Progenitor cell of endocrine pancreas (in vitro differentiated cells): Measurements from ENCODE around the gene LRRTM3. TPM values are rescaled to one million over a fixed set of nuclear protein-coding genes. Genes with fewer than 3 reads are reported as not detected.

Experiments used
- DNase-seq: peaks from one replicate; pipeline ENCODE4 v3.0.0; 2021; ENCODE audit warnings: low spot score; ENCODE audit not compliant: unreplicated experiment
- H3K27ac Mint-ChIP-seq: 2 replicates; pipeline ENCODE4 v1.8.0; 2021; ENCODE audit warnings: mild to moderate bottlenecking, moderate library complexity, mixed read lengths
- H3K27me3 Mint-ChIP-seq: 2 replicates; pipeline ENCODE4 v1.8.0; 2021; ENCODE audit warnings: mixed read lengths
- H3K36me3 Mint-ChIP-seq: 2 replicates; pipeline ENCODE4 v1.8.0; 2022; ENCODE audit warnings: mixed read lengths; ENCODE audit not compliant: insufficient read depth
- H3K4me1 Mint-ChIP-seq: 2 replicates; pipeline ENCODE4 v1.8.0; 2021; ENCODE audit warnings: low read depth, mixed read lengths
- H3K4me3 Mint-ChIP-seq: 2 replicates; pipeline ENCODE4 v1.8.0; 2021; ENCODE audit warnings: low read depth, mild to moderate bottlenecking, moderate library complexity, mixed read lengths
- H3K9me3 Mint-ChIP-seq: 2 replicates; pipeline ENCODE4 v1.8.0; 2021; ENCODE audit warnings: low read depth, mixed read lengths
- CTCF ChIP-seq: fragments of 200-600 bp; sonication (generic); IDR thresholded peaks from one replicate; pipeline ENCODE4 v1.5.0; 2021; ENCODE audit warnings: antibody characterized with exemption, mild to moderate bottlenecking; ENCODE audit not compliant: unreplicated experiment
- total RNA-seq: library from RNA; stranded (reverse); gene quantifications from 2 replicates; pipeline ENCODE4 v1.2.1, GENCODE V29; 2021

The LRRTM3 gene
- total RNA-seq, 1 donor from 2014 or later, result not detected

- Mint-ChIP-seq H3K9me3 (no peaks in the 10 kb centered on the region), H3K36me3 (no peaks in the 10 kb centered on the region), H3K4me1 (peaks cover 13% of the 10 kb centered on the region), H3K4me3 (no peak overlapping the region), H3K27ac (no peak overlapping the region), H3K27me3 (no peaks in the 10 kb centered on the region)
- no peak for TF ChIP-seq CTCF
- no peak for DNase-seq
These were observed 186.9 kb downstream of the LRRTM3 start for GRCh38 chr10:67112765-67113164.

- Mint-ChIP-seq H3K27ac (no peak overlapping the region), H3K36me3 (no peaks in the 10 kb centered on the region), H3K4me3 (no peak overlapping the region), H3K4me1 (peaks cover 22% of the 10 kb centered on the region), H3K27me3 (no peaks in the 10 kb centered on the region), H3K9me3 (no peaks in the 10 kb centered on the region)
- no peak for TF ChIP-seq CTCF
- DNase-seq, result no peak
These were observed 189.1 kb downstream of the LRRTM3 start for GRCh38 chr10:67114945-67115344.

GRCh38 chr10:67115972-67116371 is 190.1 kb downstream of the LRRTM3 start:
- H3K27ac Mint-ChIP-seq, result no peak overlapping the region
- no peaks in the 10 kb centered on the region for H3K27me3 Mint-ChIP-seq
- TF ChIP-seq CTCF, result no peak
- no peak for DNase-seq
- H3K9me3 Mint-ChIP-seq, result no peaks in the 10 kb centered on the region
- no peak overlapping the region for H3K4me3 Mint-ChIP-seq
- no peaks in the 10 kb centered on the region for H3K36me3 Mint-ChIP-seq
- H3K4me1 Mint-ChIP-seq, result peaks cover 22% of the 10 kb centered on the region

DNA sequence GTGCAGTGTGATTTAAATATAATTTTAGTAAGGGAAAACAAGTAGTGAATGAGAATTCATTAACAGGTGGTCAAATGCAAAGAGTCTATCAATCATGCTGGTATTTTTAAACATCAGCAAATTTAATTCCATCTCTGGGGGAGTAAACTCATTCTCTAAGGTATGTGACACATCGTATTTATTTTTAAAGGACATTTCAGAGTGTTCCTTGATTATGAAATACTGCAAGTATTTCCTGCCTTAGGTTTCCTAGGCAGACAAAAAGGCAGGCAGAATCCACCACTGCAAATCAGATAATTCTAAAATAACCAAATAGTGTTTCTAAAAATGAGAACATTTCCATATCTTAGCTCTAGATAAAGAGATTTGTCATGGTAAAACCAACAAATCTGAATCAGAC is 193.8 kb downstream of the LRRTM3 start:
- Mint-ChIP-seq H3K27me3 (no peaks in the 10 kb centered on the region), H3K9me3 (no peaks in the 10 kb centered on the region), H3K36me3 (no peaks in the 10 kb centered on the region), H3K4me3 (no peak overlapping the region), H3K4me1 (peaks cover 14% of the 10 kb centered on the region), H3K27ac (no peak overlapping the region)
- TF ChIP-seq CTCF, result no peak
- no peak for DNase-seq

GRCh38 chr10:67127441-67127840 is 201.6 kb downstream of the LRRTM3 start:
- no peak for DNase-seq
- H3K27me3 Mint-ChIP-seq, result no peaks in the 10 kb centered on the region
- H3K4me3 Mint-ChIP-seq, result no peak overlapping the region
- no peak overlapping the region for H3K27ac Mint-ChIP-seq
- no peaks in the 10 kb centered on the region for H3K4me1 Mint-ChIP-seq
- H3K36me3 Mint-ChIP-seq, result no peaks in the 10 kb centered on the region
- H3K9me3 Mint-ChIP-seq, result no peaks in the 10 kb centered on the region
- TF ChIP-seq CTCF, result no peak
